Measurements from ENCODE around the gene PSMC4. TPM values are rescaled to one million over a fixed set of nuclear protein-coding genes. Genes with fewer than 3 reads are reported as not detected.

Gene PSMC4
- total and polyA plus RNA-seq, 7 donors, result 76.0 to 310 (median 132) TPM

DNA sequence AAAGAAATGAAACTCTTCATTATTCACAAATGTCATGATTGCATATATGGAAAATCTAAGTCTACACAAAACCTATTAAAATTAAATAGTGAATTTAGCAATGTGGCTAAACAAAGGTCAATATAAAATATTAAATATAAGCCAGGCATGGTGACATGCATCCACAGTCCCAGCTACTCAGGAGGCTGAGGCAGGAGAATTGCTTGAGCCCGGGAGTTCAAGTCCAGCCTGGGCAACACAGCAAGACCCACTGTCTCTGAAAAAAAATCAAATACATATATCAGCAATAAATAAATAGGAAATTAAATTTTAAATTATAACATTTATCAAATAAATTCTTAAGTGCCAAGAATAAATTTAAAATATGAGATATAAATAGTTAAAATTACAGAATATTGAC is 11.9 kb downstream of the PSMC4 start:
- 97 to 100% (median 98%) methylated on average over 1 of the region's 1 CpG for WGBS, 3 donors
- no peak for ATAC-seq
- no peak for DNase-seq
- H3K9me3 ChIP-seq, result peaks cover 24% of the 10 kb centered on the region
- no peaks in the 10 kb centered on the region for H3K27me3 ChIP-seq (ENCODE audit: insufficient read depth in 3 of 3, low read length in 2 of 3)
- TF ChIP-seq, protein P1, sequence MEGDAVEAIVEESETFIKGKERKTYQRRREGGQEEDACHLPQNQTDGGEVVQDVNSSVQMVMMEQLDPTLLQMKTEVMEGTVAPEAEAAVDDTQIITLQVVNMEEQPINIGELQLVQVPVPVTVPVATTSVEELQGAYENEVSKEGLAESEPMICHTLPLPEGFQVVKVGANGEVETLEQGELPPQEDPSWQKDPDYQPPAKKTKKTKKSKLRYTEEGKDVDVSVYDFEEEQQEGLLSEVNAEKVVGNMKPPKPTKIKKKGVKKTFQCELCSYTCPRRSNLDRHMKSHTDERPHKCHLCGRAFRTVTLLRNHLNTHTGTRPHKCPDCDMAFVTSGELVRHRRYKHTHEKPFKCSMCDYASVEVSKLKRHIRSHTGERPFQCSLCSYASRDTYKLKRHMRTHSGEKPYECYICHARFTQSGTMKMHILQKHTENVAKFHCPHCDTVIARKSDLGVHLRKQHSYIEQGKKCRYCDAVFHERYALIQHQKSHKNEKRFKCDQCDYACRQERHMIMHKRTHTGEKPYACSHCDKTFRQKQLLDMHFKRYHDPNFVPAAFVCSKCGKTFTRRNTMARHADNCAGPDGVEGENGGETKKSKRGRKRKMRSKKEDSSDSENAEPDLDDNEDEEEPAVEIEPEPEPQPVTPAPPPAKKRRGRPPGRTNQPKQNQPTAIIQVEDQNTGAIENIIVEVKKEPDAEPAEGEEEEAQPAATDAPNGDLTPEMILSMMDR (IDR thresholded peaks at IDR 0.05), result no peak
- H3K36me3 ChIP-seq (ENCODE audit: insufficient read depth in 1 of 2, low read depth in 1 of 2), result peaks cover 10 to 61% of the 10 kb centered on the region in 2 donors
- H3K27ac ChIP-seq, result no peak overlapping the region
- no peak overlapping the region for H3K4me3 ChIP-seq
- intact Hi-C loops (cut with DNase I), result no loop called here
- no peaks in the 10 kb centered on the region for H3K4me1 ChIP-seq

GRCh38 chr19:39983695-39984300 is 12.8 kb downstream of the PSMC4 start:
- peaks cover 24% of the 10 kb centered on the region for H3K9me3 ChIP-seq
- no peaks in the 10 kb centered on the region for H3K27me3 ChIP-seq (ENCODE audit: insufficient read depth in 3 of 3, low read length in 2 of 3)
- TF ChIP-seq, protein P1 (IDR thresholded peaks at IDR 0.05), result no peak
- no peaks in the 10 kb centered on the region for H3K4me1 ChIP-seq
- intact Hi-C loops (cut with DNase I), result no loop called here
- H3K36me3 ChIP-seq (ENCODE audit: insufficient read depth in 1 of 2, low read depth in 1 of 2), result peaks cover 5 to 52% of the 10 kb centered on the region in 2 donors
- no peak overlapping the region for H3K4me3 ChIP-seq
- ATAC-seq (no peak), DNase-seq (no peak)
- no peak overlapping the region for H3K27ac ChIP-seq
- 88 to 94% (median 92%) methylated on average over 5 of the region's 5 CpGs for WGBS, 3 donors

- Histone ChIP-seq H3K9me3 (peaks cover 24% of the 10 kb centered on the region), H3K27me3 (ENCODE audit: insufficient read depth in 3 of 3, low read length in 2 of 3) (no peaks in the 10 kb centered on the region), H3K4me3 (no peak overlapping the region), H3K4me1 (no peaks in the 10 kb centered on the region), H3K27ac (no peak overlapping the region), H3K36me3 (ENCODE audit: insufficient read depth in 1 of 2, low read depth in 1 of 2) (peaks cover under 1 to 23% of the 10 kb centered on the region in 2 donors)
- intact Hi-C loops (cut with DNase I), result no loop called here
- ATAC-seq, result no peak
- no peak for DNase-seq
- TF ChIP-seq, protein P1 (IDR thresholded peaks at IDR 0.05), result no peak
Measured at GRCh38 chr19:39986643-39987042, 15.7 kb downstream of the PSMC4 start.

GRCh38 chr19:39987167-39987566 is 16.2 kb downstream of the PSMC4 start:
- ATAC-seq (no peak), DNase-seq (no peak)
- Histone ChIP-seq H3K36me3 (ENCODE audit: insufficient read depth in 1 of 2, low read depth in 1 of 2) (peaks cover 0 to 18% of the 10 kb centered on the region in 2 donors), H3K27me3 (ENCODE audit: insufficient read depth in 3 of 3, low read length in 2 of 3) (no peaks in the 10 kb centered on the region), H3K27ac (no peak overlapping the region), H3K9me3 (peaks cover 24% of the 10 kb centered on the region), H3K4me3 (no peak overlapping the region), H3K4me1 (no peaks in the 10 kb centered on the region)
- TF ChIP-seq, protein P1 (IDR thresholded peaks at IDR 0.05), result no peak
- intact Hi-C loops (cut with DNase I), result no loop called here

DNA sequence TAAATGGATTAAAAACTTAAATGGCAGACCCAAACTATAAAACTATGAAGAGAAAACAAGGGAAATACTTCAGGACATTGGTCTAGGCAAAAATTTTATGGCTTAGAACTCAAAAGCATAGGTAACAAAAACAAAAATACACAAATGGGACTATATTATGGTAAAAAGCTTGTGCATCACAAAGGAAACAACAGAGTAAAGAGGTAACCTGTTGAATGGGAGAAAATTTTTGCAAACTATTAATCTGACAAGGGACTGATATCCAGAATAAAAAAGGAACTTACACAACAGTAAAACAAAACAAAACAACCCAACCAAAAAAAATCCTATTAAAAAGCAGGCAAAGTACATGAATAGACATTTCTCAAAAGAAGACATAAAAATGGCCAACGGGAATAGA is 16.6 kb downstream of the PSMC4 start:
- no peaks in the 10 kb centered on the region for H3K27me3 ChIP-seq (ENCODE audit: insufficient read depth in 3 of 3, low read length in 2 of 3)
- peaks cover 0 to 14% of the 10 kb centered on the region in 2 donors for H3K36me3 ChIP-seq (ENCODE audit: insufficient read depth in 1 of 2, low read depth in 1 of 2)
- 93 to 100% (median 95%) methylated on average over 1 of the region's 1 CpG for WGBS, 3 donors
- ATAC-seq, result no peak
- H3K4me1 ChIP-seq, result no peaks in the 10 kb centered on the region
- H3K4me3 ChIP-seq, result no peak overlapping the region
- TF ChIP-seq, protein P1 (IDR thresholded peaks at IDR 0.05), result no peak
- intact Hi-C loops (cut with DNase I), result no loop called here
- no peak overlapping the region for H3K27ac ChIP-seq
- peaks cover 24% of the 10 kb centered on the region for H3K9me3 ChIP-seq
- no peak for DNase-seq
